Nephron progenitor cell (in vitro differentiated cells): ENCODE results near the gene SLCO3A1.

Source experiments
- DNase-seq: peaks from one replicate; pipeline ENCODE4 v3.0.0; 2021
- H3K27ac Mint-ChIP-seq: 2 replicates; pipeline ENCODE4 v1.8.0; 2021; ENCODE audit warnings: mild to moderate bottlenecking, moderate library complexity, mixed read lengths
- H3K27me3 Mint-ChIP-seq: 2 replicates; pipeline ENCODE4 v1.8.0; 2021; ENCODE audit warnings: mild to moderate bottlenecking, low read depth, mixed read lengths; ENCODE audit not compliant: poor library complexity
- H3K36me3 Mint-ChIP-seq: 2 replicates; pipeline ENCODE4 v1.8.0; 2021; ENCODE audit warnings: low read depth, mixed read lengths
- H3K4me1 Mint-ChIP-seq: 2 replicates; pipeline ENCODE4 v1.8.0; 2021; ENCODE audit warnings: mixed read lengths
- H3K4me3 Mint-ChIP-seq: 2 replicates; pipeline ENCODE4 v1.8.0; 2021; ENCODE audit warnings: mild to moderate bottlenecking, moderate library complexity, mixed read lengths
- H3K9me3 Mint-ChIP-seq: 2 replicates; pipeline ENCODE4 v1.8.0; 2021; ENCODE audit warnings: mild to moderate bottlenecking, moderate library complexity, mixed read lengths
- TF ChIP-seq, protein P1 (sequence below): fragments of 200-600 bp; sonication (generic); IDR thresholded peaks from 2 replicates; pipeline ENCODE4 v1.5.0; 2021; ENCODE audit warnings: antibody characterized with exemption

Gene SLCO3A1

DNA sequence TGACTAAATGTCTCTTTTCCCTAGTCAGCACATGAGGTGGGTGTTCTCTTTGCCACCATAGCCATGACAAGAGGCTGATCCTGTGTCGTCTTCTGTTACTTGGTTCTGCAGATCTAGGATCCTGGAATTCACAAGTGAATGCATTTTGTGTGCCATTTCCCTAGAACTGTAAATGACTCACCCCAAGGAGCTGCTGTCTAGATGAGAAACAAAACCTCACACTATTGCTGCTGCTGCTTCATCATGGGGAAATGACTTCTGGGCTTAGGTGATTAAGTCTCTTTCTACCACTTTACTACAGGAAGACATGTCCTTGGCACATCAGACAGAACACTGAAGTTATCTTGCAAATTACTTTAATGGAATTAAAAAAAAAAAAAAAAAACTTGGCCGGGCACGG, 54.9 kb downstream of the SLCO3A1 start:
- no peak overlapping the region for H3K4me3 Mint-ChIP-seq
- TF ChIP-seq, protein P1, sequence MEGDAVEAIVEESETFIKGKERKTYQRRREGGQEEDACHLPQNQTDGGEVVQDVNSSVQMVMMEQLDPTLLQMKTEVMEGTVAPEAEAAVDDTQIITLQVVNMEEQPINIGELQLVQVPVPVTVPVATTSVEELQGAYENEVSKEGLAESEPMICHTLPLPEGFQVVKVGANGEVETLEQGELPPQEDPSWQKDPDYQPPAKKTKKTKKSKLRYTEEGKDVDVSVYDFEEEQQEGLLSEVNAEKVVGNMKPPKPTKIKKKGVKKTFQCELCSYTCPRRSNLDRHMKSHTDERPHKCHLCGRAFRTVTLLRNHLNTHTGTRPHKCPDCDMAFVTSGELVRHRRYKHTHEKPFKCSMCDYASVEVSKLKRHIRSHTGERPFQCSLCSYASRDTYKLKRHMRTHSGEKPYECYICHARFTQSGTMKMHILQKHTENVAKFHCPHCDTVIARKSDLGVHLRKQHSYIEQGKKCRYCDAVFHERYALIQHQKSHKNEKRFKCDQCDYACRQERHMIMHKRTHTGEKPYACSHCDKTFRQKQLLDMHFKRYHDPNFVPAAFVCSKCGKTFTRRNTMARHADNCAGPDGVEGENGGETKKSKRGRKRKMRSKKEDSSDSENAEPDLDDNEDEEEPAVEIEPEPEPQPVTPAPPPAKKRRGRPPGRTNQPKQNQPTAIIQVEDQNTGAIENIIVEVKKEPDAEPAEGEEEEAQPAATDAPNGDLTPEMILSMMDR: no peak
- no peak for DNase-seq
- H3K9me3 Mint-ChIP-seq: no peaks in the 10 kb centered on the region
- no peak overlapping the region for H3K27ac Mint-ChIP-seq
- peaks cover 18% of the 10 kb centered on the region for H3K4me1 Mint-ChIP-seq
- no peaks in the 10 kb centered on the region for H3K36me3 Mint-ChIP-seq
- H3K27me3 Mint-ChIP-seq: peaks cover 15% of the 10 kb centered on the region

DNA sequence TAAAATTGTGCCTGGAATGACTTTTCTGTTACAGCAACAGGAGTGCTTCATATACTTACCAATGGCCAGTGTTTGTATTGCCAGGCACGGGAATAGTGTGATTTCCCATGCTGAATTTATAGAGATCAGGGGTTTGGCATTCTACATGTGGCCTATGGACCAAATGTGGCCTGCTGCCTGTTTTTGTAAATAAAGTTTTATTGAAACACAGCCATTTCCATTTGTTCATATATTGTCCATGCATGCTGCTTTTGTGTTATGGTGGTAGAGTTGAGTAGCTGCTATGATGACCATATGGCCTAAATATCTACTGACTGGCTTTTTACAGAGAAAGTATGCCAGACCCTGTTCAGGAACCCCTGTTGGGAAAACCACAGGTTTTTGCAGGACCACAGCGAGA, 55.6 kb downstream of the SLCO3A1 start:
- Mint-ChIP-seq H3K4me1 (peaks cover 18% of the 10 kb centered on the region), H3K27ac (no peak overlapping the region), H3K4me3 (no peak overlapping the region), H3K27me3 (peaks cover 12% of the 10 kb centered on the region), H3K36me3 (no peaks in the 10 kb centered on the region), H3K9me3 (no peaks in the 10 kb centered on the region)
- no peak for DNase-seq
- TF ChIP-seq, protein P1: no peak

DNA sequence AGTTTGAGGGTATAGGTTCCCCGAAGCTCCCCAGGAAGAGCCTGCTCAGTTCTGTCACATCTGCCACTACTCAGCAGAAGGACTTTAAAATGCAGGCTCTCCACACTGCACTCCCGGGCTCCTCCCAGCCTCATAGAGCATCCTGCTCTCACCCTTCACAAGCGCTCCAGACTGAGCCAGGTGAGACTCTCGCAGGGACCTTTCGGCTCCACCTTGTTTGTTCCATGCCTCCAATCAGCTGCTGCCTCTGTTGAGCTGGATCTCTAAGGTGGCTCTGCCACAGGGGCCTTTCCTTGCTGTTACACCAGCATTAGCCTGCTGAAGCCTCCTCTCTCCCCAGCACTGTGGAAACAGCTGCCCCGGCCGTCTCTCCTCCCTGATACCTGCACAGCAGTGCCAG, 56.1 kb downstream of the SLCO3A1 start:
- TF ChIP-seq, protein P1: no peak
- Mint-ChIP-seq H3K36me3 (no peaks in the 10 kb centered on the region), H3K27ac (no peak overlapping the region), H3K4me3 (no peak overlapping the region), H3K9me3 (no peaks in the 10 kb centered on the region), H3K4me1 (peaks cover 18% of the 10 kb centered on the region), H3K27me3 (peaks cover 10% of the 10 kb centered on the region)
- DNase-seq: no peak

DNA sequence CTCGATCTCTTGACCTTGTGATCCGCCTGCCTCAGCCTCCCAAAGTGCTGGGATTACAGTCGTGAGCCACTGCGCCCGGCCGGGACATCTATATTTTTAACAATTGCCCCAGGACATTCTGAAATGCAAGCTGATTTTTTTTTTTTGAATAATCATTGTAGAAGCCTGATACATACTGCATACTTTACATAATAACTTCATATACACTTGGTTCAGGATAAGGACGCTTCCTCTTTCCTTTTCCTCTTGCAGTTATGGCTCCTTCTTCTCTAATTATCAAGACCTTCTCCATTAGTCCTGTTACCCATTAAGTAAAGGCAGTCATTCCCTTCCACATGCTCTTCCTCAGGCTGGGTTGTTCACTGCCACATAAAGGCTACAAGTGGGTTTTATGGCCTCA, 58.3 kb downstream of the SLCO3A1 start:
- Mint-ChIP-seq H3K4me3 (no peak overlapping the region), H3K9me3 (no peaks in the 10 kb centered on the region), H3K27ac (no peak overlapping the region), H3K36me3 (no peaks in the 10 kb centered on the region), H3K27me3 (peaks cover 6% of the 10 kb centered on the region), H3K4me1 (peaks cover 29% of the 10 kb centered on the region)
- DNase-seq: no peak
- TF ChIP-seq, protein P1: no peak

DNA sequence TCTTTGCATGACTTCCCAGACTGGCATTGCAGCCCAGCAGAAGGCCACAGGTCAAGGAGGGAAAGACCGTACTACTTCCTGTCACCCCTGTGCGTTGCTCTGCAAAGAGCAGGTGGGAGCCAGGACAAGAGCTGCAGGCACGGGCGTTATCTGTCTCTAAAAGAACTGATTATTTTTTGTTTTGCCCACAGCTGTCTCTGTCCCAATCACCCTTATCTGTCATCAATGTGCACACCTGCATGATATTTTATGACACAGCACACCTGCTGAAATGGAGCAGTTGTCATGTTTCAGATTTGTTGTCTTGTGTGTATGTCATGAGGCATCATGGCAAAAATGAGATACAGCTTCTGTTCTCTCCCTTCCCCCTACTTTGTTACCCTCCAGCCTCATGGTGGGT, 58.8 kb downstream of the SLCO3A1 start:
- H3K27ac Mint-ChIP-seq: no peak overlapping the region
- H3K9me3 Mint-ChIP-seq: no peaks in the 10 kb centered on the region
- H3K4me1 Mint-ChIP-seq: peaks cover 31% of the 10 kb centered on the region
- TF ChIP-seq, protein P1: no peak
- H3K4me3 Mint-ChIP-seq: no peak overlapping the region
- H3K36me3 Mint-ChIP-seq: no peaks in the 10 kb centered on the region
- no peak for DNase-seq
- H3K27me3 Mint-ChIP-seq: peaks cover 6% of the 10 kb centered on the region

DNA sequence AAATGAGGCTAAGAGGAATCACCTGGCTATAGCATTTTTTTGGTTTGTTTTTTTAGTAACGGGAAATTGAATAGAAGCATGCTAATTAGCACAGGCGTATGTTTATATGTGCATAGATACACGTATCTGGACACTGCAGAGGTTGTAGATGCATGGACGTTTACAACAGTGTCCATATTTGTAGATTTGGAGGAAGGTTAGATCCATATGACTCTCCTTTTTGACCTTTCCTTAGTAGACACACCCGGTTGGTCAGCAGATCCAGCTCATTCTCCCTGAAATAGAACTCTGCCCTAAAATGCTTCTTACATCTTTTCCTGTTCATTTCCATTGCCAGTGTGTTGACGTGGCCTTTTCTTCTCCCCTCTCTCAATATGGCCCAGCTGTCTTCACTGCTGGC, 60.1 kb downstream of the SLCO3A1 start:
- DNase-seq: no peak

More for the DNA sequence above, 60.1 kb downstream of the SLCO3A1 start:
- Mint-ChIP-seq H3K36me3 (no peaks in the 10 kb centered on the region), H3K9me3 (no peaks in the 10 kb centered on the region), H3K27me3 (peaks cover 12% of the 10 kb centered on the region), H3K4me1 (peaks cover 43% of the 10 kb centered on the region), H3K4me3 (no peak overlapping the region), H3K27ac (no peak overlapping the region)
- TF ChIP-seq, protein P1: no peak
